Measurements from ENCODE around the gene SUGCT.

- TF ChIP-seq, protein P1, sequence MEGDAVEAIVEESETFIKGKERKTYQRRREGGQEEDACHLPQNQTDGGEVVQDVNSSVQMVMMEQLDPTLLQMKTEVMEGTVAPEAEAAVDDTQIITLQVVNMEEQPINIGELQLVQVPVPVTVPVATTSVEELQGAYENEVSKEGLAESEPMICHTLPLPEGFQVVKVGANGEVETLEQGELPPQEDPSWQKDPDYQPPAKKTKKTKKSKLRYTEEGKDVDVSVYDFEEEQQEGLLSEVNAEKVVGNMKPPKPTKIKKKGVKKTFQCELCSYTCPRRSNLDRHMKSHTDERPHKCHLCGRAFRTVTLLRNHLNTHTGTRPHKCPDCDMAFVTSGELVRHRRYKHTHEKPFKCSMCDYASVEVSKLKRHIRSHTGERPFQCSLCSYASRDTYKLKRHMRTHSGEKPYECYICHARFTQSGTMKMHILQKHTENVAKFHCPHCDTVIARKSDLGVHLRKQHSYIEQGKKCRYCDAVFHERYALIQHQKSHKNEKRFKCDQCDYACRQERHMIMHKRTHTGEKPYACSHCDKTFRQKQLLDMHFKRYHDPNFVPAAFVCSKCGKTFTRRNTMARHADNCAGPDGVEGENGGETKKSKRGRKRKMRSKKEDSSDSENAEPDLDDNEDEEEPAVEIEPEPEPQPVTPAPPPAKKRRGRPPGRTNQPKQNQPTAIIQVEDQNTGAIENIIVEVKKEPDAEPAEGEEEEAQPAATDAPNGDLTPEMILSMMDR (IDR thresholded peaks at IDR 0.05), result no peak
- TF ChIP-seq POLR2AphosphoS5 (IDR thresholded peaks at IDR 0.05) (no peak), POLR2A (IDR thresholded peaks at IDR 0.05) (no peak)
These were observed 538.5 kb downstream of the SUGCT start for GRCh38 chr7:40673285-40673684.
